ENCODE results near the gene DEPP1.

- TF ChIP-seq CTCF (conservative IDR thresholded peaks at IDR 0.05; ENCODE audit: low read depth, low read length) (no peak), POLR2A (IDR thresholded peaks at IDR 0.05; ENCODE audit: low read depth, low read length) (peak; percentile 34; the same call in 1 of the 2 replicates), RFX5 (IDR thresholded peaks at IDR 0.05; ENCODE audit: low read depth, low read length) (no peak), NFE2L2 (IDR thresholded peaks at IDR 0.05; ENCODE audit: low read depth, low read length) (peak; percentile 52; the same call in 1 of the 2 replicates), CEBPB (IDR thresholded peaks at IDR 0.05; ENCODE audit: low read depth, low read length) (peak; percentile 66), SMC3 (IDR thresholded peaks at IDR 0.05; ENCODE audit: low read depth, low read length) (no peak), MXI1 (IDR thresholded peaks at IDR 0.05; ENCODE audit: borderline replicate concordance, low read depth, low read length) (no peak), USF2 (IDR thresholded peaks at IDR 0.05; ENCODE audit: low read depth, low read length) (no peak), RAD21 (IDR thresholded peaks at IDR 0.05; ENCODE audit: low read length) (no peak), FOS (IDR thresholded peaks at IDR 0.05; ENCODE audit: low read depth, low read length) (peak; percentile 53; the same call in 1 of the 2 replicates), ELK1 (IDR thresholded peaks at IDR 0.05; ENCODE audit: borderline replicate concordance, low read depth, low read length) (no peak)
Measured at GRCh38 chr10:44981172-44982113, 2.8 kb upstream of the DEPP1 start.

Measured in IMR-90 (cell line).